Immature natural killer cell (primary cell): Measurements from ENCODE around the gene NT5DC3. TPM values are rescaled to one million over a fixed set of nuclear protein-coding genes. Genes with fewer than 3 reads are reported as not detected.

ENCODE experiments used
- DNase-seq, 3 donors: peaks; one replicate each; pipeline ENCODE4 v3.0.0; 2022; ENCODE audit warnings: mixed read lengths in 1 of 3
- H3K27ac Mint-ChIP-seq, 6 donors: one replicate each; pipeline ENCODE4 v1.8.0; 2020; ENCODE audit warnings: mixed read lengths in 6 of 6, mild to moderate bottlenecking in 5 of 6, inconsistent platforms in 4 of 6, moderate library complexity in 3 of 6
- H3K27me3 Mint-ChIP-seq, 3 donors: one replicate each; pipeline ENCODE4 v1.8.0; 2020 to 2021; ENCODE audit warnings: low read depth in 3 of 3, mild to moderate bottlenecking in 3 of 3, mixed read lengths in 3 of 3, moderate library complexity in 3 of 3, inconsistent platforms in 1 of 3
- H3K36me3 Mint-ChIP-seq, 3 donors: one replicate each; pipeline ENCODE4 v1.8.0; 2020; ENCODE audit warnings: mixed read lengths in 3 of 3, inconsistent platforms in 2 of 3, mild to moderate bottlenecking in 2 of 3
- H3K4me1 Mint-ChIP-seq, 2 donors: one replicate each; pipeline ENCODE4 v1.8.0; 2020; ENCODE audit warnings: inconsistent platforms in 2 of 2, mild to moderate bottlenecking in 2 of 2, mixed read lengths in 2 of 2, moderate library complexity in 1 of 2
- H3K4me3 Mint-ChIP-seq, 5 donors: one replicate each; pipeline ENCODE4 v1.8.0; 2020; ENCODE audit warnings: mild to moderate bottlenecking in 5 of 5, mixed read lengths in 5 of 5, inconsistent platforms in 3 of 5, moderate library complexity in 3 of 5
- H3K9me3 Mint-ChIP-seq, 6 donors: one replicate each; pipeline ENCODE4 v1.8.0; 2020; ENCODE audit warnings: mild to moderate bottlenecking in 6 of 6, mixed read lengths in 6 of 6, inconsistent platforms in 4 of 6, moderate library complexity in 3 of 6
- polyA plus RNA-seq, 3 donors: library from polyadenylated mRNA; unstranded; fragments of 300-500 nt; fragmentation: Illumina TruSeq; gene quantifications; one replicate each; pipeline ENCODE4 v1.2.3, GENCODE V29; 2021

Gene NT5DC3
- polyA plus RNA-seq, 3 donors from 2014 or later: 0.07 to 0.31 (median 0.09) TPM

GRCh38 chr12:103806803-103807202, 34.2 kb downstream of the NT5DC3 start:
- H3K9me3 Mint-ChIP-seq: no peaks in the 10 kb centered on the region
- no peak overlapping the region for H3K4me3 Mint-ChIP-seq
- no peak overlapping the region for H3K27ac Mint-ChIP-seq
- peaks cover 0 to 7% (median 0%) of the 10 kb centered on the region in 3 donors for H3K27me3 Mint-ChIP-seq
- H3K36me3 Mint-ChIP-seq: peaks cover 0 to 5% (median 0%) of the 10 kb centered on the region in 3 donors
- no peak for DNase-seq
- no peaks in the 10 kb centered on the region for H3K4me1 Mint-ChIP-seq

DNA sequence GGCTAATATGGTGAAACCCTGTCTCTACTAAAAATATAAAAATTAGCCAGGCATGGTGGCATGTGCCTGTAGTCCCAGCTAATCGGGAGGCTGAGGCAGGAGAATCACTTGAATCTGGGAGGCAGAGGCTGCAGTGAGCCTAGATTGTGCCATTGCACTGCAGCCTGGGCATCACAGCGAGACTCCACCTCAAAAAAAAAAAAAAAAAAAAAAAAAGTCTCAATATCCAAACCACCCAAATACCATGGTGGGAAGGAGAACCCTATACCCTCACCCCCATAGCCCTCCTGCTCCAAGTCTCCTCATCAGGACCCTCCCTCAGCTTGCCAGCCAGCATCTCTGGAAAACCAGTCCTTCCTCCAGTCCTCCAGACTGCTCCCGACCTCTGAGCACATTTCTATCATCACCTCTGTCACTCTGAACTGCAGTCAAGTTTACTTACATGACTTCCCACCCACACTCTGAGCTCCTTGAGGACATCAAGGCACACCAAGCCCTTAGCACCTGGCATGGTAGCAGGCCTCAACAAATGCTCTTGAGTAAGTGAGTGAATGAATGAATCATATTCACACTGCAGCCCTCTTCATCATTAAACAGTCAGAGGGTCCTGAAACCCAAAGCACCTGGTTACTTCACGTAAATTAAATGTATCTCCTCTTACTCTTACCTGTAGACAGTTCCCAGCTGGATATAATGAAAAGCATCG, 35.2 kb downstream of the NT5DC3 start:
- no peak overlapping the region for H3K27ac Mint-ChIP-seq
- no peak for DNase-seq
- peaks cover 0 to 3% (median 0%) of the 10 kb centered on the region in 3 donors for H3K27me3 Mint-ChIP-seq
- H3K4me1 Mint-ChIP-seq: no peaks in the 10 kb centered on the region
- H3K9me3 Mint-ChIP-seq: no peaks in the 10 kb centered on the region
- no peak overlapping the region for H3K4me3 Mint-ChIP-seq
- peaks cover 0 to 5% (median 0%) of the 10 kb centered on the region in 3 donors for H3K36me3 Mint-ChIP-seq

GRCh38 chr12:103803847-103804246, 37.2 kb downstream of the NT5DC3 start:
- H3K36me3 Mint-ChIP-seq: peaks cover 0 to 5% (median 0%) of the 10 kb centered on the region in 3 donors

GRCh38 chr12:103802586-103802886, 38.5 kb downstream of the NT5DC3 start:
- peaks cover 0 to 9% (median 0%) of the 10 kb centered on the region in 3 donors for H3K27me3 Mint-ChIP-seq
- H3K4me1 Mint-ChIP-seq: peaks cover 11 to 13% of the 10 kb centered on the region in 2 donors
- no peak for DNase-seq
- peaks cover 0 to 5% (median 2%) of the 10 kb centered on the region in 3 donors for H3K36me3 Mint-ChIP-seq
- H3K4me3 Mint-ChIP-seq: no peak overlapping the region
- no peak overlapping the region for H3K27ac Mint-ChIP-seq
- peaks cover 0 to 2% (median 0%) of the 10 kb centered on the region in 6 donors for H3K9me3 Mint-ChIP-seq

More at GRCh38 chr12:103803847-103804246, 37.2 kb downstream of the NT5DC3 start:
- peaks cover 0 to 9% (median 0%) of the 10 kb centered on the region in 3 donors for H3K27me3 Mint-ChIP-seq
- H3K4me1 Mint-ChIP-seq: peaks cover 11 to 13% of the 10 kb centered on the region in 2 donors
- no peak for DNase-seq
- H3K9me3 Mint-ChIP-seq: peaks cover 0 to 2% (median 0%) of the 10 kb centered on the region in 6 donors
- H3K27ac Mint-ChIP-seq: no peak overlapping the region
- no peak overlapping the region for H3K4me3 Mint-ChIP-seq

DNA sequence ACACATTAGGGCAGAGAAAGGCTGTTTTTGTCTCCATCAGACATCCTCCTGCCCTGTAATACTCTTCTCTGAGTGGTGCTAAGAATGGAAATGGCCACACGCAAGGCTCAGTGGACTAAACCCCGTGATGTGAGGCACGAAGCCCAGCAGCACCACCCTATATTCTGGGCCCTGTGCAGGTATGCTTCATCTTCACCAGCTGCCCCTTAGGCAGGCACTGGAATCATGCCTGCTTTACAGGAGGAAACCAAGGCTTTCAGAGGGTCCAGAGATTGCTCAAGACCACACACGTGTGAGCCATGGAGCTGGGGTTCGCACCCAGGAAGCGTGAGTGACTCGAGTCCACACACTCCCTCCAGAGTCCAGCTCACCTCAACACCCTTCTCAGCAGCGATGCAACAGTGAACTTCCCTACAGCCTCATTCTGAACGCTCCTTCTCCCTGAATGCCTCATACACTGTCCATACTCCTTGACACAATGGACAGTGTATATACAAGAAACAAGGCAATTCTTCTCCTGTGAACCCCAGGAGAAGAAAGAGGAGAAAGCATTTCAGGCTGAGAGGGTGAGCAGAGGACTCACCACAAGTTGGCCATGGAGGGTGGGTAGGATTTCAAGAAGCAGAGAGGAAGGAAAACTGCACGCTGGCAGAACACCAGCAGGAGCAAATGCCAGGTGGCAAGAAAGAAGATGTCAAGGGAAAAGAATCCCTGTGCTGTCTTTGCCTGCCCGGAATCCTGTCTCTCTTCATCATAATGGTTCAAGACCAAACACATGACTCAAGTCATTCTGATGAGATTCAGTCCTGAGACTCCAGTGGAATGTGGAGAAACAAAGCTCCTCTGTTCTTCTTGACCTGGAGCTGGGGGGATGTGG, 39.1 kb downstream of the NT5DC3 start:
- peaks cover 0 to 9% (median 0%) of the 10 kb centered on the region in 3 donors for H3K27me3 Mint-ChIP-seq
- DNase-seq: no peak
- H3K9me3 Mint-ChIP-seq: peaks cover 0 to 2% (median 0%) of the 10 kb centered on the region in 6 donors
- no peak overlapping the region for H3K27ac Mint-ChIP-seq
- H3K36me3 Mint-ChIP-seq: peaks cover 0 to 5% (median 4%) of the 10 kb centered on the region in 3 donors
- H3K4me1 Mint-ChIP-seq: peaks cover 11 to 13% of the 10 kb centered on the region in 2 donors
- H3K4me3 Mint-ChIP-seq: no peak overlapping the region

- H3K4me1 Mint-ChIP-seq: peaks cover 11 to 13% of the 10 kb centered on the region in 2 donors
- peaks cover 0 to 2% (median 0%) of the 10 kb centered on the region in 6 donors for H3K9me3 Mint-ChIP-seq
- H3K27me3 Mint-ChIP-seq: peaks cover 0 to 7% (median 0%) of the 10 kb centered on the region in 3 donors
- H3K27ac Mint-ChIP-seq: peak overlapping the region in 1 of 6 donors; percentile 76
- H3K4me3 Mint-ChIP-seq: no peak overlapping the region
- H3K36me3 Mint-ChIP-seq: peaks cover 0 to 8% (median 4%) of the 10 kb centered on the region in 3 donors
- no peak for DNase-seq
Observed at GRCh38 chr12:103799857-103800771, 40.9 kb downstream of the NT5DC3 start.

DNA sequence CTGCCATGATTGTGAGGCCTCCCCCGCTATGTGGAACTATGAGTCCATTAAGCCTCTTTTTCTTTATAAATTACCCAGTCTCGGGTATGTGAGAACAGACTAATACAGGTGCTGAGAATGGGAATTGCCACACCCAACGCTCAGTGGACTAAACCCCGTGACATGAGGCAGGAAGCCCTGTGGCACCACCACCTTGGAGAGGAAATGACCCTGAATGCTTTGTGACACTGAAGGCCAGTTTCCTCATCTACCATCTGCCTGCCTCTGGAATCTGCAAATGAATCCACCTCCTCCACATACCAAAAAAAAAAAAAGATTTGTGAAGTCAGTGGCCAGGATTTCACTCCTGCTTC, 41.6 kb downstream of the NT5DC3 start:
- Mint-ChIP-seq H3K9me3 (peaks cover 0 to 2% (median 0%) of the 10 kb centered on the region in 6 donors), H3K27ac (no peak overlapping the region), H3K36me3 (peaks cover 0 to 8% (median 4%) of the 10 kb centered on the region in 3 donors), H3K4me3 (no peak overlapping the region), H3K4me1 (peaks cover 11 to 13% of the 10 kb centered on the region in 2 donors), H3K27me3 (peaks cover 0 to 7% (median 0%) of the 10 kb centered on the region in 3 donors)
- DNase-seq: no peak

DNA sequence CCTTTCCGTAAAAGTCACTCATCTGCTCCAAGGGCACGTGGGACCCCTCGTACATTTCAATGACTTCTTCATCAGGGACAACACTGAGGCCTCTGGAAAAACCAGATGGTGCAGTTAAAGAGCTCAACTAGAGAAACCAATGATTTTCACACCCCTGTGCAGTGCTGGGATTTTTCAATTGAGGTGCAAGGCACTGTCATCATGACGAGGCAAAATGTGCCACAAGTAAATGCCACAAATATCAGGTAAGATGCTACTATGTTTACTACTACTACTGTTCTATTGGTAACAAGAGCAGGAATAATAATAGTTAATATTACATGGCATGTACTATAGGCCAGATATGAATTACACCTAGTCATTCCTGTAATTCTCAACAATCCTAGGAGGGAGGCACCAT, 42.4 kb downstream of the NT5DC3 start:
- Mint-ChIP-seq H3K27ac (no peak overlapping the region), H3K27me3 (peaks cover 0 to 5% (median 0%) of the 10 kb centered on the region in 3 donors), H3K36me3 (peaks cover 0 to 8% (median 4%) of the 10 kb centered on the region in 3 donors), H3K4me1 (peaks cover 11 to 13% of the 10 kb centered on the region in 2 donors), H3K9me3 (peaks cover 0 to 2% (median 0%) of the 10 kb centered on the region in 6 donors), H3K4me3 (no peak overlapping the region)
- no peak for DNase-seq

- DNase-seq: no peak
- H3K4me3 Mint-ChIP-seq: no peak overlapping the region
- peaks cover 0 to 8% (median 4%) of the 10 kb centered on the region in 3 donors for H3K36me3 Mint-ChIP-seq
- peaks cover 3 to 4% of the 10 kb centered on the region in 2 donors for H3K4me1 Mint-ChIP-seq
- no peak overlapping the region for H3K27ac Mint-ChIP-seq
- peaks cover 0 to 4% (median 1%) of the 10 kb centered on the region in 3 donors for H3K27me3 Mint-ChIP-seq
- no peaks in the 10 kb centered on the region for H3K9me3 Mint-ChIP-seq
Observed at GRCh38 chr12:103794309-103795213, 46.5 kb downstream of the NT5DC3 start.

- Mint-ChIP-seq H3K4me1 (no peaks in the 10 kb centered on the region), H3K27ac (no peak overlapping the region), H3K27me3 (peaks cover 0 to 2% (median 1%) of the 10 kb centered on the region in 3 donors), H3K36me3 (peaks cover 0 to 8% (median 4%) of the 10 kb centered on the region in 3 donors), H3K4me3 (no peak overlapping the region), H3K9me3 (no peaks in the 10 kb centered on the region)
- no peak for DNase-seq
Observed at GRCh38 chr12:103793512-103794045, 47.5 kb downstream of the NT5DC3 start.

DNA sequence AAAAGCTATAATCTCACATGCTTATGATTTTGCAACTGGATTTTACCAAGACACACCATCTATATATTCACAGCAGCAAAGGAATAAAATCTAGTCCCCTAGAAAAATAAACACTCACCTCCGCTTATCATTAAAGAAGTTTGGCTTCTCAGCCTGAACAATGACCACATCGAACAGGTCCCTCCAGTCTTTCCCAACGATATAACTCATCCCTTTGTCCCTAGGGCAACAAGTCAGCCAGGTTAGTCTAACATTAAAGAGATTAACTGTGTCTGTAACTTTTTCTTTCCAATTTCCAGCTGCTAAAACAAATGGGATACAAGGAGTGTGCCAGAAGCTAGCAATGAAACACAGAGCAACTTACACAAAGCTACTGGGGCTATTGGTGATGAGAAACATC, 48.0 kb downstream of the NT5DC3 start:
- H3K27ac Mint-ChIP-seq: no peak overlapping the region
- H3K9me3 Mint-ChIP-seq: no peaks in the 10 kb centered on the region
- no peak overlapping the region for H3K4me3 Mint-ChIP-seq
- no peak for DNase-seq
- peaks cover 0 to 2% (median 1%) of the 10 kb centered on the region in 3 donors for H3K27me3 Mint-ChIP-seq
- H3K4me1 Mint-ChIP-seq: no peaks in the 10 kb centered on the region
- peaks cover 0 to 8% (median 4%) of the 10 kb centered on the region in 3 donors for H3K36me3 Mint-ChIP-seq

- Mint-ChIP-seq H3K9me3 (no peaks in the 10 kb centered on the region), H3K4me1 (no peaks in the 10 kb centered on the region), H3K27ac (no peak overlapping the region), H3K27me3 (peaks cover 0 to 2% (median 1%) of the 10 kb centered on the region in 3 donors), H3K4me3 (no peak overlapping the region), H3K36me3 (no peaks in the 10 kb centered on the region)
- no peak for DNase-seq
Observed at GRCh38 chr12:103791350-103791920, 49.6 kb downstream of the NT5DC3 start.
